HCT116 (cell line): ENCODE data around the gene AK4. TPM values are rescaled to one million over a fixed set of nuclear protein-coding genes. Genes with fewer than 3 reads are reported as not detected.

Experiments used
- ATAC-seq: fragments of 200-7000 bp; cut with Tn5 transposase; 2 replicates; pipeline ENCODE4 v1.9.1; 2020; ENCODE audit warnings: mild to moderate bottlenecking, moderate library complexity
- BruUV-seq: library from RNA; stranded (reverse); fragments of 400-500 nt; replicated peaks from 2 replicates; lab custom pipeline; 2021; lab: Mats Ljungman, UMichigan
- CTCF ChIA-PET: fragments of 300-600 bp; sonication (Branson Sonifier 250); formaldehyde crosslinking; loops from one replicate; lab custom pipeline; 2021; ENCODE audit warnings: antibody characterized with exemption; lab: Charles Lee
- POLR2A ChIA-PET: fragments of 300-600, 350-600 bp; sonication (Branson Sonifier 250); formaldehyde crosslinking; loops from one replicate; lab custom pipeline; 2021; ENCODE audit warnings: antibody characterized with exemption; lab: Charles Lee
- RAD21 ChIA-PET, 2 experiments: fragments of 300-600 bp; sonication (Branson Sonifier 250); formaldehyde crosslinking; loops; one replicate each; lab custom pipeline; 2023; ENCODE audit warnings: low total read pairs in 2 of 2; ENCODE audit not compliant: uncharacterized antibody in 2 of 2, unreplicated experiment in 2 of 2, low non-redundant PET in 1 of 2; lab: Charles Lee
- DNase-seq: peaks from one replicate; pipeline ENCODE4 v3.0.0-alpha.2; 2010; ENCODE audit warnings: low read depth, low spot score
- H2AFZ ChIP-seq: fragments of 200-600 bp; shearing (Covaris generic), sonication (generic); 2 replicates; pipeline ENCODE4 v1.6.1; 2017; ENCODE audit warnings: low read depth, mixed run types, mixed read lengths, antibody characterized with exemption, low read length; ENCODE audit not compliant: poor library complexity, severe bottlenecking
- H3K27ac ChIP-seq: 2 replicates; pipeline ENCODE4 v1.5.1; 2012; ENCODE audit warnings: low read depth, low read length
- H3K27me3 ChIP-seq: fragments of 200-600 bp; sonication (generic); 2 replicates; pipeline ENCODE4 v1.6.1; 2016; ENCODE audit warnings: mixed run types, low read length, mixed read lengths; ENCODE audit not compliant: insufficient read depth
- H3K36me3 ChIP-seq, 2 experiments: fragments of 200-500 bp in 1 of 2; fragments of 200-600 bp in 1 of 2; sonication (Bioruptor generic) in 1 of 2; sonication (generic) in 1 of 2; 2 replicates each; pipeline versions ENCODE4 v1.5.1 to v1.6.1; 2014 to 2016; ENCODE audit warnings: low read length in 2 of 2, inconsistent platforms in 1 of 2, mixed read lengths in 1 of 2, mixed run types in 1 of 2; ENCODE audit not compliant: insufficient read depth in 2 of 2, control insufficient read depth in 1 of 2
- H3K4me1 ChIP-seq, 2 experiments: fragments of 200-600 bp in 1 of 2; sonication (generic) in 1 of 2; 2 replicates each; pipeline versions ENCODE4 v1.5.1 to v1.6.1; 2012 to 2017; ENCODE audit warnings: low read length in 2 of 2, inconsistent platforms in 1 of 2, mild to moderate bottlenecking in 1 of 2, mixed read lengths in 1 of 2, mixed run types in 1 of 2, moderate library complexity in 1 of 2; ENCODE audit not compliant: insufficient read depth in 2 of 2, control insufficient read depth in 1 of 2
- H3K4me2 ChIP-seq: fragments of 200-600 bp; sonication (generic); 2 replicates; pipeline ENCODE4 v1.6.1; 2017; ENCODE audit warnings: mixed run types, low read length, mixed read lengths
- H3K4me3 ChIP-seq, 2 experiments: fragments of 200-600 bp in 1 of 2; sonication (generic) in 1 of 2; replicated peaks in 1 of 2; 2 replicates each; pipeline ENCODE4 v1.5.1; 2011 to 2016; ENCODE audit warnings: low read length in 2 of 2, control low read depth in 1 of 2, low read depth in 1 of 2, mild to moderate bottlenecking in 1 of 2, mixed read lengths in 1 of 2, mixed run types in 1 of 2
- H3K79me2 ChIP-seq: fragments of 200-600 bp; sonication (generic); 2 replicates; pipeline ENCODE4 v1.6.1; 2017; ENCODE audit warnings: mild to moderate bottlenecking, mixed run types, low read length, moderate library complexity, mixed read lengths; ENCODE audit not compliant: insufficient read depth
- H3K9ac ChIP-seq: fragments of 200-600 bp; sonication (generic); 2 replicates; pipeline ENCODE4 v1.6.1; 2016; ENCODE audit warnings: low read length, mixed read lengths
- H3K9me2 ChIP-seq: fragments of 200-600 bp; sonication (generic), shearing (Covaris generic); 2 replicates; pipeline ENCODE4 v1.6.1; 2017; ENCODE audit warnings: mixed run types, mild to moderate bottlenecking, moderate library complexity; ENCODE audit not compliant: insufficient read depth
- H3K9me3 ChIP-seq, 2 experiments: fragments of 200-500 bp in 1 of 2; fragments of 200-600 bp in 1 of 2; sonication (Bioruptor generic) in 1 of 2; sonication (generic) in 1 of 2; 2 replicates each; pipeline ENCODE4 v1.6.1; 2014 to 2017; ENCODE audit warnings: low read length in 2 of 2, mixed read lengths in 2 of 2, inconsistent platforms in 1 of 2, low read depth in 1 of 2, mild to moderate bottlenecking in 1 of 2, mixed run types in 1 of 2, moderate library complexity in 1 of 2; ENCODE audit not compliant: control insufficient read depth in 1 of 2, insufficient read depth in 1 of 2
- H4K20me1 ChIP-seq: fragments of 200-600 bp; sonication (generic), shearing (Covaris generic); 2 replicates; pipeline ENCODE4 v1.6.1; 2017; ENCODE audit warnings: mixed run types, mild to moderate bottlenecking, moderate library complexity; ENCODE audit not compliant: insufficient read depth
- CBX3 ChIP-seq: IDR thresholded peaks from 2 replicates; pipeline ENCODE4 v1.6.1; 2012; ENCODE audit warnings: low read depth
- CTCF ChIP-seq, 3 experiments: fragments of 200-600 bp in 1 of 3; sonication (generic) in 1 of 3; IDR thresholded peaks in 2 of 3; conservative IDR thresholded peaks in 1 of 3; 2 replicates each; pipeline ENCODE4 v1.5.1; 2012 to 2017; ENCODE audit warnings: low read depth in 2 of 3, low read length in 2 of 3, antibody characterized with exemption in 1 of 3, borderline replicate concordance in 1 of 3, control low read depth in 1 of 3, mild to moderate bottlenecking in 1 of 3, mixed read lengths in 1 of 3, mixed run types in 1 of 3, moderate library complexity in 1 of 3; ENCODE audit not compliant: insufficient read depth in 1 of 3
- EGR1 ChIP-seq: IDR thresholded peaks from 2 replicates; pipeline ENCODE4 v1.6.1; 2012; ENCODE audit warnings: low read depth
- EZH2 ChIP-seq: fragments of 200-600 bp; sonication (generic); IDR thresholded peaks from 2 replicates; pipeline ENCODE4 v1.6.1; 2017; ENCODE audit warnings: antibody characterized with exemption, mixed run types
- EZH2phosphoT487 ChIP-seq: fragments of 200-600 bp; IDR thresholded peaks from 2 replicates; pipeline ENCODE4 v1.6.1; 2018; ENCODE audit warnings: antibody characterized with exemption, borderline replicate concordance
- FOSL1 ChIP-seq: IDR thresholded peaks from 2 replicates; pipeline ENCODE4 v1.6.1; 2012; ENCODE audit warnings: low read depth
- JUND ChIP-seq: IDR thresholded peaks from 2 replicates; pipeline ENCODE4 v1.6.1; 2012
- REST ChIP-seq: IDR thresholded peaks from 2 replicates; pipeline ENCODE4 v1.6.1; 2012; ENCODE audit warnings: low read depth
- SP1 ChIP-seq: IDR thresholded peaks from 2 replicates; pipeline ENCODE4 v1.6.1; 2012; ENCODE audit warnings: low read depth
- SRF ChIP-seq: IDR thresholded peaks from 2 replicates; pipeline ENCODE4 v1.6.1; 2012; ENCODE audit warnings: low read depth
- YY1 ChIP-seq: IDR thresholded peaks from 2 replicates; pipeline ENCODE4 v1.6.1; 2011; ENCODE audit warnings: low read length, low read depth, moderate library complexity, mild to moderate bottlenecking; ENCODE audit not compliant: insufficient replicate concordance; ENCODE audit errors: extremely low read depth
- ZFX ChIP-seq: fragments of 450-650 bp; IDR thresholded peaks from 2 replicates; pipeline ENCODE4 v1.6.1; 2017
- intact Hi-C: fragments of 100-400 bp; cut with micrococcal nuclease; formaldehyde crosslinking; loops from 2 replicates; pipeline ENCODE4 v1.10.0; 2022
- total RNA-seq: library from RNA; stranded (reverse); gene quantifications from one replicate; pipeline ENCODE4 v1.2.1, GENCODE V29; 2021; ENCODE audit not compliant: unreplicated experiment
- TF ChIP-seq, protein P1 (sequence below): IDR thresholded peaks from 2 replicates; pipeline ENCODE4 v1.6.1; 2011; ENCODE audit warnings: mild to moderate bottlenecking, low read length, moderate library complexity; ENCODE audit not compliant: insufficient replicate concordance; ENCODE audit errors: extremely low read depth

The AK4 gene
- total RNA-seq, 1 experiment from 2014 or later: 51.5 TPM

DNA sequence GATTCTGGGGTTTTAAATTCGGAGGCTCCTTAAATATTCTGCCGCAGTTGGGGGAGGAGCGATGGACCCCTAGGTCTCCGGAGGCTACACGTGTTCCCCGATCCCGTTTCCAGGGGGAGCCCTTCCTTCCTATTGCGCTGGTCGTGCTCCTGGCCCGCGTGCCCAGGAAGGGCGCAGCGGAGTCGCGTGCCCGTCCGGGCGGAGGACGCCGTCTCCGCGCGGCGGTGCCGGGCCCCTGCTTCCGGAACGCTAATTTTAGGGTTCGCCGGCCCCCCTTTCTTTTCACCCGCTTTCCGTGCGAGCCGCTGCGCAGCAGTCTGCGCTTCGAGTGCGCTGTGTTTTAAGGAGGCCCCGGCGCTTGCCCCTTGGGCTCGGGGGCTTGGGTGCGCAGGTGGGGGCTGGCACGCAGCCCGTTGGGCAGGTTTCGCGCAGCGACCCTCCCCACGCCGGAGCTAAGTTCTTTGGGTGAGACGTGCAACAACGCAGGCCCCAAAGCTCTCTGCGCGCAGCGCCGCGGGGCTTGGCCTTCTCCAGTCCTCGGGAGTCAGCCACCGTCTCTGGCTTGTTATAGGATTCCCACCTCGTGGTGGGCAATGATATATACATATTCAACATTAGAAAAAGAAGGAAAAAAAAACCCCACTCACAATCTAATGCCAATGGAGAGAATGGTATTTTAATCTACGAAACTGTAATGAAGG is 117.8 kb downstream of the AK4 start:
- POLR2A ChIA-PET: no interaction called here
- no TSS peak for BruUV-seq
- Histone ChIP-seq H3K4me2 (no peak overlapping the region), H3K36me3 (no peaks in the 10 kb centered on the region), H2AFZ (no peak overlapping the region), H3K27ac (no peak overlapping the region), H3K9me2 (no peaks in the 10 kb centered on the region), H3K9ac (no peak overlapping the region), H3K9me3 (no peaks in the 10 kb centered on the region), H4K20me1 (no peaks in the 10 kb centered on the region), H3K27me3 (no peaks in the 10 kb centered on the region), H3K4me3 (no peak overlapping the region), H3K4me1 (peaks cover 0 to 5% of the 10 kb centered on the region in 2 experiments; a peak in 3 of 4 replicates), H3K79me2 (no peaks in the 10 kb centered on the region)
- CTCF ChIA-PET: no interaction called here
- DNase-seq: no peak
- TF ChIP-seq CTCF (IDR thresholded peaks at IDR 0.05 in 2 of 3, conservative IDR thresholded peaks at IDR 0.05 in 1 of 3; ENCODE audit: borderline replicate concordance in 1 of 3, insufficient read depth in 1 of 3, low read depth in 2 of 3, low read length in 2 of 3) (no peak), ZFX (no peak), SP1 (no peak), YY1 (no peak), EZH2phosphoT487 (no peak), JUND (no peak)
- ATAC-seq: no peak
- intact Hi-C loops: no loop called here
- RAD21 ChIA-PET: no interaction called here

DNA sequence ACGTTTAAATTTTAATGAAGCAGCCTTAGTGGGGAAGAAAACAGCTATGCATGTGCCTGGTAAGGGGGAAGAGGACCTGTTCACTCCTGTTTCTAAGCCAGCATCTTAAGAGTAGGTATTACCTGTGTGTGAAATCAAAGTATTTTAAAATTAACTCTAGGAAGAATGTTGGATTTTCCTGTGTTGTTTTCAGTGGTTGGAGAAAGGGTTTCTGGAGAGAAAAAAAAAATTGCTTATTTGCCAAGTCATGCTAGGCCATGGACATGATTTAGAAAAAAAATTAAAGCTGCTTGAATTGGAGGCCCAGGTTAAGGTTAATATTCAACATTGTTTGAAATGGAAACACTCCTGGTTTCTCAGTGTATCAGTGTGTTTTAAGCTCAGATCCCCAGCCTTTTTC is 118.5 kb downstream of the AK4 start:
- intact Hi-C loops: no loop called here
- Histone ChIP-seq H3K27me3 (no peaks in the 10 kb centered on the region), H3K9me3 (no peaks in the 10 kb centered on the region), H3K79me2 (no peaks in the 10 kb centered on the region), H3K27ac (no peak overlapping the region), H3K4me3 (no peak overlapping the region), H3K4me2 (no peak overlapping the region), H3K9me2 (no peaks in the 10 kb centered on the region), H3K4me1 (no peaks in the 10 kb centered on the region), H3K36me3 (no peaks in the 10 kb centered on the region), H4K20me1 (no peaks in the 10 kb centered on the region), H3K9ac (no peak overlapping the region), H2AFZ (no peak overlapping the region)
- DNase-seq (no peak), ATAC-seq (no peak)
- CTCF ChIA-PET: no interaction called here
- TF ChIP-seq, protein P1, sequence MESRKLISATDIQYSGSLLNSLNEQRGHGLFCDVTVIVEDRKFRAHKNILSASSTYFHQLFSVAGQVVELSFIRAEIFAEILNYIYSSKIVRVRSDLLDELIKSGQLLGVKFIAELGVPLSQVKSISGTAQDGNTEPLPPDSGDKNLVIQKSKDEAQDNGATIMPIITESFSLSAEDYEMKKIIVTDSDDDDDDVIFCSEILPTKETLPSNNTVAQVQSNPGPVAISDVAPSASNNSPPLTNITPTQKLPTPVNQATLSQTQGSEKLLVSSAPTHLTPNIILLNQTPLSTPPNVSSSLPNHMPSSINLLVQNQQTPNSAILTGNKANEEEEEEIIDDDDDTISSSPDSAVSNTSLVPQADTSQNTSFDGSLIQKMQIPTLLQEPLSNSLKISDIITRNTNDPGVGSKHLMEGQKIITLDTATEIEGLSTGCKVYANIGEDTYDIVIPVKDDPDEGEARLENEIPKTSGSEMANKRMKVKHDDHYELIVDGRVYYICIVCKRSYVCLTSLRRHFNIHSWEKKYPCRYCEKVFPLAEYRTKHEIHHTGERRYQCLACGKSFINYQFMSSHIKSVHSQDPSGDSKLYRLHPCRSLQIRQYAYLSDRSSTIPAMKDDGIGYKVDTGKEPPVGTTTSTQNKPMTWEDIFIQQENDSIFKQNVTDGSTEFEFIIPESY: no peak
- no peak for TF ChIP-seq REST
- no peak for TF ChIP-seq ZFX
- TF ChIP-seq EZH2: no peak
- TF ChIP-seq YY1: no peak
- no peak for TF ChIP-seq EGR1
- no peak for TF ChIP-seq CBX3
- no peak for TF ChIP-seq SRF
- no peak for TF ChIP-seq FOSL1
- RAD21 ChIA-PET: no interaction called here
- POLR2A ChIA-PET: no interaction called here
- BruUV-seq: no TSS peak
